ENCODE data around the gene ZNF273. TPM values are rescaled to one million over a fixed set of nuclear protein-coding genes. Genes with fewer than 3 reads are reported as not detected.
A peak's percentile ranks its signal among the peaks of the same experiment; 100 is the strongest.
"Not testable (repeated sequence)": the region's sequence is repeated elsewhere in the genome, so short reads cannot be mapped to it uniquely, and the experiment has no call there.

The ZNF273 gene
- polyA plus RNA-seq, 1 of the 3 experiments (the other 2 are of a cell fraction), result 2.3 TPM

- no peaks in the 10 kb centered on the region for H3K79me2 ChIP-seq (ENCODE audit: insufficient read depth)
- peak; percentile 32 for DNase-seq
- no peaks in the 10 kb centered on the region for H3K27me3 ChIP-seq (ENCODE audit: insufficient read depth)
- 63% methylated on average over 5 of the region's 5 CpGs for WGBS (ENCODE audit: low lambda C conversion rate)
- no peak for TF ChIP-seq EP300 (IDR thresholded peaks at IDR 0.05; ENCODE audit: borderline replicate concordance in 1 of 2, low read depth in 1 of 2, low read length in 1 of 2)
- no peaks in the 10 kb centered on the region for H3F3A ChIP-seq (replicated peaks; ENCODE audit: insufficient read depth)
- ChIA-PET POLR2A (interaction anchor here (1.5 kb wide), 1 partner anchor 9 kb away, joined by 5 read pairs; the partner anchor contains the start of gene ZNF273), CTCF (no interaction called here)
- 0 out of 4 replicates have a peak, but pooled peaks cover 0 to 7% of the 10 kb centered on the region in 2 experiments for H3K4me1 ChIP-seq (ENCODE audit: control insufficient read depth in 1 of 2, insufficient read depth in 2 of 2, low read depth in 1 of 2, low read length in 1 of 2)
- no peaks in the 10 kb centered on the region for H3K9me2 ChIP-seq
- no peak overlapping the region for H2AFZ ChIP-seq (ENCODE audit: low read depth)
- no peak overlapping the region for H3K9ac ChIP-seq
- no peaks in the 10 kb centered on the region for H3K9me3 ChIP-seq
- no peak overlapping the region for H3K27ac ChIP-seq (ENCODE audit: low read depth in 2 of 2, low read length in 1 of 2)
- no peak overlapping the region for H3K4me2 ChIP-seq
- H4K20me1 ChIP-seq (ENCODE audit: insufficient read depth), result no peaks in the 10 kb centered on the region
- no peak overlapping the region for H3K4me3 ChIP-seq (ENCODE audit: low read depth in 2 of 2, low read length in 1 of 2)
- no peaks in the 10 kb centered on the region for H3K36me3 ChIP-seq (replicated peaks in 1 of 2; ENCODE audit: control insufficient read depth in 1 of 2, insufficient read depth in 2 of 2, low read length in 1 of 2)
Observed at GRCh38 chr7:64893401-64893800, 9.7 kb upstream of the ZNF273 start.

GRCh38 chr7:64902461-64902805 is 640 bp upstream of the ZNF273 start:
- peaks cover 0 to 10% of the 10 kb centered on the region in 2 experiments; a peak in 3 of 4 replicates for H3K4me1 ChIP-seq (ENCODE audit: control insufficient read depth in 1 of 2, insufficient read depth in 2 of 2, low read depth in 1 of 2, low read length in 1 of 2)
- H3K27me3 ChIP-seq (ENCODE audit: insufficient read depth); H3K36me3 ChIP-seq (replicated peaks in 1 of 2; ENCODE audit: control insufficient read depth in 1 of 2, insufficient read depth in 2 of 2, low read length in 1 of 2); H3K9me3 ChIP-seq; DNase-seq; H3K9me2 ChIP-seq; H3F3A ChIP-seq (replicated peaks; ENCODE audit: insufficient read depth); H4K20me1 ChIP-seq (ENCODE audit: insufficient read depth); H3K9ac ChIP-seq: not testable (repeated sequence)
- 88% methylated on average over 11 of the region's 11 CpGs for WGBS (ENCODE audit: low lambda C conversion rate)
- H3K4me3 ChIP-seq (ENCODE audit: low read depth in 2 of 2, low read length in 1 of 2), result peak overlapping the region; percentile 79 to 92; a peak in 2 of 4 replicates
- ChIA-PET CTCF (interaction anchor here (0.6 to 1.4 kb wide), 4 partner anchors 13 to 49 kb away, joined by 3 to 5 read pairs (median 3); no protein-coding TSS in a partner anchor), POLR2A (interaction anchor here (0.9 to 1.5 kb wide), 8 partner anchors 9 to 236 kb away, joined by 3 to 9 read pairs (median 5); partner anchors contain the start of genes ERV3-1, ZNF107 and ZNF138)
- peak overlapping the region; percentile 84 for H3K4me2 ChIP-seq
- H3K27ac ChIP-seq (ENCODE audit: low read depth in 2 of 2, low read length in 1 of 2), result peak overlapping the region in 1 of 2 experiments; percentile 36; a peak in 2 of 4 replicates
- H3K79me2 ChIP-seq (ENCODE audit: insufficient read depth), result peaks cover 43% of the 10 kb centered on the region
- H2AFZ ChIP-seq (ENCODE audit: low read depth), result peak overlapping the region; percentile 97

DNA sequence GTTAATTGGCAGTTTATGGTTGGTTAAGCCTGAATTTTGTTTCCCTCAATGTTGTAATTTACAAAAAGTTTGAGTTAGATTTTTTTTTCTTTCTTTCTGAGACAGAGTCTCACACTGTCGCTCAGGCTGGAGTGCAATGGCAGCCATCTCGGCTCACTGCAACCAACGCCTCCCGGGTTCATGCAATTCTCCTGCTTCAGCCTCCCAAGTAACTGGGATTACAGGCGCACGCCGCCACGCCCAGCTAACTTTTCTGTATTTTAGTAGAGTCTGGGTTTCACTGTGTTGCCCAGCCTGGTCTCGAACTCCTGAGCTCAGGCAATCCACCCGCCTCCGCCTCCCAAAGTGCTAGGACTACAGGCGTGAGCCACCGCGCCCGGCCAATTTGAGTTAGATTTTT is 935 bp downstream of the ZNF273 start:
- no peaks in the 10 kb centered on the region for H3K9me2 ChIP-seq
- H3K27ac ChIP-seq (ENCODE audit: low read depth in 2 of 2, low read length in 1 of 2), result peak overlapping the region in 1 of 2 experiments; percentile 70; a peak in 2 of 4 replicates
- H3K36me3 ChIP-seq (replicated peaks in 1 of 2; ENCODE audit: control insufficient read depth in 1 of 2, insufficient read depth in 2 of 2, low read length in 1 of 2), result peaks cover 0 to 6% of the 10 kb centered on the region in 2 experiments
- H3K9ac ChIP-seq, result peak overlapping the region; percentile 89; the same call in 1 of the 2 replicates
- WGBS (ENCODE audit: low lambda C conversion rate), result 79% methylated on average over 15 of the region's 15 CpGs
- no peaks in the 10 kb centered on the region for H3K9me3 ChIP-seq
- no peaks in the 10 kb centered on the region; the same call in 1 of the 2 replicates for H4K20me1 ChIP-seq (ENCODE audit: insufficient read depth)
- H2AFZ ChIP-seq (ENCODE audit: low read depth), result peak overlapping the region; percentile 87
- peak overlapping the region; percentile 79 to 92 for H3K4me3 ChIP-seq (ENCODE audit: low read depth in 2 of 2, low read length in 1 of 2)
- H3K4me2 ChIP-seq, result peak overlapping the region; percentile 84
- POLR2A ChIA-PET, result interaction anchor here (1.1 kb wide), 1 partner anchor 55 kb away, joined by 4 read pairs; no protein-coding TSS in a partner anchor
- peaks cover 59% of the 10 kb centered on the region for H3K79me2 ChIP-seq (ENCODE audit: insufficient read depth)
- H3K27me3 ChIP-seq (ENCODE audit: insufficient read depth), result no peaks in the 10 kb centered on the region
- CTCF ChIA-PET, result interaction anchor here (1.1 to 1.4 kb wide), 2 partner anchors 19 to 20 kb away, joined by 3 read pairs; no protein-coding TSS in a partner anchor
- peaks cover 0 to 17% of the 10 kb centered on the region in 2 experiments; a peak in 3 of 4 replicates for H3K4me1 ChIP-seq (ENCODE audit: control insufficient read depth in 1 of 2, insufficient read depth in 2 of 2, low read depth in 1 of 2, low read length in 1 of 2)
- no peaks in the 10 kb centered on the region for H3F3A ChIP-seq (replicated peaks; ENCODE audit: insufficient read depth)
- no peak for DNase-seq
- TF ChIP-seq, protein P1, sequence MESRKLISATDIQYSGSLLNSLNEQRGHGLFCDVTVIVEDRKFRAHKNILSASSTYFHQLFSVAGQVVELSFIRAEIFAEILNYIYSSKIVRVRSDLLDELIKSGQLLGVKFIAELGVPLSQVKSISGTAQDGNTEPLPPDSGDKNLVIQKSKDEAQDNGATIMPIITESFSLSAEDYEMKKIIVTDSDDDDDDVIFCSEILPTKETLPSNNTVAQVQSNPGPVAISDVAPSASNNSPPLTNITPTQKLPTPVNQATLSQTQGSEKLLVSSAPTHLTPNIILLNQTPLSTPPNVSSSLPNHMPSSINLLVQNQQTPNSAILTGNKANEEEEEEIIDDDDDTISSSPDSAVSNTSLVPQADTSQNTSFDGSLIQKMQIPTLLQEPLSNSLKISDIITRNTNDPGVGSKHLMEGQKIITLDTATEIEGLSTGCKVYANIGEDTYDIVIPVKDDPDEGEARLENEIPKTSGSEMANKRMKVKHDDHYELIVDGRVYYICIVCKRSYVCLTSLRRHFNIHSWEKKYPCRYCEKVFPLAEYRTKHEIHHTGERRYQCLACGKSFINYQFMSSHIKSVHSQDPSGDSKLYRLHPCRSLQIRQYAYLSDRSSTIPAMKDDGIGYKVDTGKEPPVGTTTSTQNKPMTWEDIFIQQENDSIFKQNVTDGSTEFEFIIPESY (IDR thresholded peaks at IDR 0.05; ENCODE audit: borderline replicate concordance, low read depth), result no peak
- TF ChIP-seq ELF1 (IDR thresholded peaks at IDR 0.05), result no peak
- no peak for TF ChIP-seq NFIC (IDR thresholded peaks at IDR 0.05; ENCODE audit: borderline replicate concordance)
- no peak for TF ChIP-seq POLR2AphosphoS5 (IDR thresholded peaks at IDR 0.05; ENCODE audit: low read depth, low read length)
- TF ChIP-seq TEAD4 (IDR thresholded peaks at IDR 0.05; ENCODE audit: borderline replicate concordance, insufficient read depth), result no peak
- TF ChIP-seq, protein P2, sequence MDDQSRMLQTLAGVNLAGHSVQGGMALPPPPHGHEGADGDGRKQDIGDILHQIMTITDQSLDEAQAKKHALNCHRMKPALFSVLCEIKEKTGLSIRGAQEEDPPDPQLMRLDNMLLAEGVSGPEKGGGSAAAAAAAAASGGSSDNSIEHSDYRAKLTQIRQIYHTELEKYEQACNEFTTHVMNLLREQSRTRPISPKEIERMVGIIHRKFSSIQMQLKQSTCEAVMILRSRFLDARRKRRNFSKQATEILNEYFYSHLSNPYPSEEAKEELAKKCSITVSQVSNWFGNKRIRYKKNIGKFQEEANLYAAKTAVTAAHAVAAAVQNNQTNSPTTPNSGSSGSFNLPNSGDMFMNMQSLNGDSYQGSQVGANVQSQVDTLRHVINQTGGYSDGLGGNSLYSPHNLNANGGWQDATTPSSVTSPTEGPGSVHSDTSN (IDR thresholded peaks at IDR 0.05), result no peak
- TF ChIP-seq RFX5 (IDR thresholded peaks at IDR 0.05; ENCODE audit: low read length), result no peak
- TF ChIP-seq MEF2A (IDR thresholded peaks at IDR 0.05; ENCODE audit: borderline replicate concordance, low read depth), result no peak
- no peak for TF ChIP-seq SIN3A (IDR thresholded peaks at IDR 0.05; ENCODE audit: borderline replicate concordance, low read depth, low read length)
- no peak for TF ChIP-seq FOSL2 (IDR thresholded peaks at IDR 0.05; ENCODE audit: borderline replicate concordance, low read depth)
- TF ChIP-seq, protein P3, sequence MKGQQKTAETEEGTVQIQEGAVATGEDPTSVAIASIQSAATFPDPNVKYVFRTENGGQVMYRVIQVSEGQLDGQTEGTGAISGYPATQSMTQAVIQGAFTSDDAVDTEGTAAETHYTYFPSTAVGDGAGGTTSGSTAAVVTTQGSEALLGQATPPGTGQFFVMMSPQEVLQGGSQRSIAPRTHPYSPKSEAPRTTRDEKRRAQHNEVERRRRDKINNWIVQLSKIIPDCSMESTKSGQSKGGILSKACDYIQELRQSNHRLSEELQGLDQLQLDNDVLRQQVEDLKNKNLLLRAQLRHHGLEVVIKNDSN (IDR thresholded peaks at IDR 0.05; ENCODE audit: borderline replicate concordance, low read depth), result no peak
- TF ChIP-seq, protein P4, sequence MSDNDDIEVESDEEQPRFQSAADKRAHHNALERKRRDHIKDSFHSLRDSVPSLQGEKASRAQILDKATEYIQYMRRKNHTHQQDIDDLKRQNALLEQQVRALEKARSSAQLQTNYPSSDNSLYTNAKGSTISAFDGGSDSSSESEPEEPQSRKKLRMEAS (IDR thresholded peaks at IDR 0.05; ENCODE audit: low read depth), result no peak
- TF ChIP-seq NRF1 (IDR thresholded peaks at IDR 0.05; ENCODE audit: low read depth, low read length), result no peak
- TF ChIP-seq FOXM1 (IDR thresholded peaks at IDR 0.05; ENCODE audit: low read depth), result no peak

Measured in SK-N-SH (cell line).